Amniotic epithelial cell (primary cell): Measurements from ENCODE around the gene DSC1.

Experiments used
- DNase-seq: peaks from one replicate; pipeline ENCODE4 v3.0.0-alpha.2; 2010; ENCODE audit warnings: low read depth

The DSC1 gene

DNA sequence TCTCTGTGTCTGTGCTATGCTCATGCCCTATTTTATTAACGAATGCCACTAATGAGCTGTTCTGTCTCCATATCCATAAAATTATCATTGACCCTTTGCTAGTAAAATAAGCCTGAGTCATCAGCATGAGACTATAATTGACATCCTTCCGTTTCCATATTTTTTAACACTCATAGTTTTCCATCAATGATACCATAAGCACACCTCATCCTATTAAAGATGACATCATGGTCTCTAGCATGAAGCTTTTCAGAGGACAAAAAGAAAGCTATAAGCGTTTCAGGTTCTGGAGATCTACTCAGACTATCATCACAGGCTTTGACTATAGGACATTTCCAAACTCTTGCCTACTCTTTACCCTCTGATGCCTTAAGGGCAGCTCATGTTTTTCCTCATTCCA, 59.2 kb downstream of the DSC1 start:
- DNase-seq: no peak

GRCh38 chr18:31102941-31103340, 59.7 kb downstream of the DSC1 start:
- DNase-seq: peak; percentile 3

GRCh38 chr18:31102025-31102684, 60.5 kb downstream of the DSC1 start, which contains the start of gene DSC2:
TSS of gene DSC2 (minus strand) at chr18:31102421. CDS start at chr18:31101971, 450 bp downstream.
- peak; percentile 2 for DNase-seq

- DNase-seq: peak; percentile 18
Measured at GRCh38 chr18:31101183-31102024, 61.3 kb downstream of the DSC1 start.

DNA sequence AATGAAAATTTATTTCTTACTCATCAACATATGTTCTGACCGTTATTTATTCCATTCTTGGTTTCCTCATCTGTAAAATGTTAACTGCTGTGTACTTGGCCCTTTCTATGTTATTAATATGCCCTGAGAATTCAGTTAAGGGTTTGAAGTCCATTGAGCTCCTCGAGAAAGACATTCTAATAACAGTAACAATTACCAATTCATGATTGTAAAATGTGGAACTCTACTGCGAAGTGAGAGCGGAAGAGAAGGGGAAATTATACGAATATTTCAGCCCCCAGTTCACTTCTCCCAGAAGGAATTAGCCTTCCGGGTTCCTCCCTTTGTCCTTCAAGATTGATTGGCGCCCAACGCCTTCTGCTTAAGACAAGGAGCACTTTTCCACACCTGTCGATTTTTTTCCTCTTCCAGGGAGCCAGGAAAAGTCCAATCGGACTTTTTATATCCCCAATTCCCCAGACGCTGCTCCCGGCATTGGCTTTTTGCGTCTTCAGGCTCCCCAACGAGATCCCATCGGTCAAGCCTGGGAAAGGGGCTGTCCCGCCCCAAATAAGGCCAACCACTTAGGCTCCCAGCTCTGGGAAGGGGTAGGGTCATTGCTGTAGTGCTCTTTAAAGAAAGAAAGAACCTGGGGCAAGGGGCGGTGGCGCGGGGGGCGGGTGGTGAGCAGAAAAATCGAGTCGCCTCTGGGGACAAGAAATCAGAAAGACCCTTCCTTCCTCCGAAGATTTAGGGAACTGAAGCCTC, 62.0 kb downstream of the DSC1 start:
- DNase-seq: peak; percentile 15

DNA sequence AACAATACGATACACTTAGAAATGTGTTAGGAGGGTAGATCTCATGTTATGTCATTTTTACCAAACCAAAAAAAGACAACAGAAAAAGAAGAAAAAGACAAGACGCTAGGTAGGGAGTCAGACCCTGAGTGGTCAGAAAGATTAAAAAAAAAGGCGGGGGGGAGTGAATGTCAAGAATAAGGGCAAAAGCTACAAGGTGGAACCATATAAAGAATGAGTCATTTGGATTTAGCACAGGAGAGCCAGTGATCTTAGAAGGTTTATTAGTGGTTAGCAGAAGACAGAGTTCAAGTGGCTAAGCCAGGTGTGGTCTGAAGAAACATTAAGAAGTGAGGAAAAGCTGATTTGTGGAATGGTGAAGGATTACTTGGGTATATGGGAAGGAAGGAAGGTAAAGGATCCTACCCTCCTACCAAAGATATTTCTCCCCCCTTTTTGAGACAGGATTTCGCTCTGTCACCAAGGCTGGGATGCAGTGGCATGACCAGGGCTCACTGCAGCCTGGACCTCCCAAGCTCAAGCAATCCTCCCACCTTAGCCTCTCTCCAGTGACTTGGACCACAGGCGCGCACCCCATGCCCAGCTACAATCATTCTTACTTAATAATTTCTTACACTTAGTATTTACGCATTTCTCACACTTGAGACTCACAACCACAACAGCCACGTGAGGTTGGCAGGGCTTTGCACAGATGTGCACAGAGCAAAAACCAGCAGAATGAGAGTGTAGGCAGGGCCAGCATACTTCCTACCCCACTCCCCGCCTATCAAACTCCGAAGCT, 63.0 kb downstream of the DSC1 start:
- no peak for DNase-seq

DNA sequence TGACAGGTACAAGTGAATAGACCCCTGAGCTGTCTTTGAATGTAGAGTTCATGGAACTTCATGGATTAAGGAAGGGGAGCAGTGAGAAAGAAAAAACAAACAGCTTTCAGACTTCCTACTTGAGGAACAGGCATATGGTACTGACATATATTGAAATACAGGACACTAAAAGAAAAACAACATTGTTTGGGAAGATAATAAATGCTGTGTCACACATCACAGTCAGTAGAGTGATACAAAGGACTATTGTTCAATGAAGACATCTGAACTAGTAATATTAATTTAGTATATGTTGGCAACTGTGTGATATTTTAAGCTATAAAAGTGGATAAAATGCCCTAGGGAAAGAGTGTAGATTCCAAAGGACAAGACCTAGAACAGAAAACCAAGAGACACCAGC, 63.8 kb downstream of the DSC1 start:
- no peak for DNase-seq

GRCh38 chr18:31097666-31098065, 65.0 kb downstream of the DSC1 start:
- no peak for DNase-seq

- no peak for DNase-seq
Measured at GRCh38 chr18:31093880-31094279, 68.8 kb downstream of the DSC1 start.

DNA sequence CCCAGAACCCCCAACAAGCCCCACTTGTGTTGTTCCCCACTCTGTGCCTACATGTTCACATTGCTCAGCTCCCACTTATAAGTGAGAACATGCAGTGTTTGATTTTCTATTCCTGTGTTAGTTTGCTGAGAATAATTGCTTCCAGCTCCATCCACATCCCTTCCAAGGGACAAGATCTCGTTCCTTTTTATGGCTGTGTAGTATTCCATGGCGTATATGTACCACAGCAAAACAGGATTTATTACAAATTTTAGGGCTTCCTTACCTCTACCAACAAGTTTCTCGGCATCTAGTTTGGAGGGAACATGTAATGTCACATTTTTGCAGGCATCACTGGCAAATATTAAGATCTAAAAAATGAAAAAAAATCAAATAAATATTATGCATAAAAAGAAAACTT, 69.4 kb downstream of the DSC1 start:
- no peak for DNase-seq

- DNase-seq: no peak
Measured at GRCh38 chr18:31091350-31091749, 71.3 kb downstream of the DSC1 start.

- DNase-seq: no peak
Measured at GRCh38 chr18:31088532-31088931, 74.1 kb downstream of the DSC1 start.

GRCh38 chr18:31079973-31080372, 82.7 kb downstream of the DSC1 start:
- DNase-seq: no peak
